B cell (primary cell): ENCODE measurements around the gene ZBTB24. TPM values are rescaled to one million over a fixed set of nuclear protein-coding genes. Genes with fewer than 3 reads are reported as not detected.

Experiments used
- ATAC-seq: fragments of 200-7000 bp; cut with Tn5 transposase; one replicate; pipeline ENCODE4 v1.10.0; 2021; ENCODE audit warnings: low read depth, mild to moderate bottlenecking, moderate number of reproducible peaks, moderate library complexity
- CTCF ChIA-PET: fragments of 350-600 bp; sonication (Branson Sonifier 250); formaldehyde crosslinking; loops from one replicate; lab custom pipeline; 2021; ENCODE audit warnings: antibody characterized with exemption, inconsistent platforms; lab: Charles Lee
- POLR2A ChIA-PET: fragments of 350-600 bp; sonication (Branson Sonifier 250); formaldehyde crosslinking; loops from one replicate; lab custom pipeline; 2021; ENCODE audit warnings: antibody characterized with exemption; lab: Charles Lee
- DNase-seq: peaks from one replicate; pipeline ENCODE4 v3.0.0; 2013
- H2AFZ ChIP-seq: 2 replicates; pipeline ENCODE4 v1.6.1; 2012; ENCODE audit warnings: mild to moderate bottlenecking, low read depth, low read length; ENCODE audit not compliant: insufficient read depth, poor library complexity, severe bottlenecking
- H3K27ac ChIP-seq, 2 donors: 1 replicate in 1 of 2; 2 replicates in 1 of 2; pipeline ENCODE4 v1.5.1; 2012 to 2013; ENCODE audit warnings: low read length in 2 of 2, mild to moderate bottlenecking in 2 of 2, moderate library complexity in 1 of 2
- H3K27me3 ChIP-seq, 4 experiments: fragments of 200-600 bp in 1 of 4; sonication (generic) in 1 of 4; replicated peaks in 1 of 4; 1 replicate in 2 of 4; 2 replicates in 2 of 4; pipeline versions ENCODE4 v1.6.1 to v1.7.0; 2013 to 2016; ENCODE audit warnings: low read length in 3 of 4, mild to moderate bottlenecking in 2 of 4, mixed read lengths in 1 of 4, moderate library complexity in 1 of 4; ENCODE audit not compliant: insufficient read depth in 4 of 4, control insufficient read depth in 3 of 4; ENCODE audit errors: control extremely low read depth in 1 of 4
- H3K36me3 ChIP-seq, 2 experiments: replicated peaks in 1 of 2; 1 replicate in 1 of 2; 2 replicates in 1 of 2; pipeline versions ENCODE4 v1.6.1 to v1.7.1; 2013; ENCODE audit warnings: low read length in 1 of 2; ENCODE audit not compliant: insufficient read depth in 2 of 2, control insufficient read depth in 1 of 2; ENCODE audit errors: control extremely low read depth in 1 of 2, extremely low read depth in 1 of 2
- H3K4me1 ChIP-seq, 2 donors: fragments of 200-600 bp in 1 of 2; sonication (generic) in 1 of 2; 1 replicate in 1 of 2; 2 replicates in 1 of 2; pipeline versions ENCODE4 v1.5.1 to v1.6.1; 2013 to 2017; ENCODE audit warnings: low read length in 2 of 2; ENCODE audit not compliant: control insufficient read depth in 2 of 2, insufficient read depth in 2 of 2
- H3K4me2 ChIP-seq: replicated peaks from 2 replicates; pipeline ENCODE3; 2012; ENCODE audit warnings: mild to moderate bottlenecking, low read depth, low read length; ENCODE audit not compliant: poor library complexity, severe bottlenecking
- H3K4me3 ChIP-seq, 5 experiments: fragments of 200-600 bp in 1 of 5; sonication (generic) in 1 of 5; 1 replicate in 3 of 5; 2 replicates in 2 of 5; pipeline versions ENCODE4 v1.5.1 to v1.7.0; 2011 to 2016; ENCODE audit warnings: low read length in 4 of 5, mild to moderate bottlenecking in 4 of 5, low read depth in 2 of 5, control low read depth in 1 of 5, moderate library complexity in 1 of 5; ENCODE audit not compliant: insufficient read depth in 1 of 5; ENCODE audit errors: control extremely low read depth in 1 of 5, extremely low read depth in 1 of 5
- H3K79me2 ChIP-seq: fragments of 200-600 bp; sonication (generic); one replicate; pipeline ENCODE4 v1.6.0; 2016; ENCODE audit warnings: low read length; ENCODE audit not compliant: control insufficient read depth, insufficient read depth
- H3K9ac ChIP-seq: fragments of 200-600 bp; sonication (generic); 2 replicates; pipeline ENCODE4 v1.6.1; 2017; ENCODE audit warnings: mild to moderate bottlenecking, low read length, moderate library complexity
- H3K9me3 ChIP-seq, 3 donors: one replicate each; pipeline versions ENCODE4 v1.6.1 to v1.7.1; 2013; ENCODE audit warnings: low read length in 2 of 3; ENCODE audit not compliant: control insufficient read depth in 2 of 3, insufficient read depth in 1 of 3; ENCODE audit errors: control extremely low read depth in 1 of 3
- H4K20me1 ChIP-seq: 2 replicates; pipeline ENCODE4 v1.6.0; 2012; ENCODE audit warnings: mild to moderate bottlenecking, low read length; ENCODE audit not compliant: insufficient read depth, control insufficient read depth, poor library complexity, severe bottlenecking
- H3K27ac Mint-ChIP-seq: one replicate; pipeline ENCODE4 v1.8.0; 2021; ENCODE audit warnings: mixed read lengths
- H3K27me3 Mint-ChIP-seq: one replicate; pipeline ENCODE4 v1.8.0; 2021; ENCODE audit warnings: mixed read lengths
- H3K4me1 Mint-ChIP-seq: one replicate; pipeline ENCODE4 v1.8.0; 2021; ENCODE audit warnings: mixed read lengths
- H3K4me3 Mint-ChIP-seq: one replicate; pipeline ENCODE4 v1.8.0; 2021; ENCODE audit warnings: mixed read lengths
- H3K9me3 Mint-ChIP-seq: one replicate; pipeline ENCODE4 v1.8.0; 2022; ENCODE audit warnings: mixed read lengths; ENCODE audit not compliant: insufficient read depth
- CTCF ChIP-seq: fragments of 200-600 bp; IDR thresholded peaks from one replicate; pipeline ENCODE4 v1.8.0; 2022; ENCODE audit warnings: antibody characterized with exemption, mild to moderate bottlenecking
- EZH2 ChIP-seq: IDR thresholded peaks from 2 replicates; pipeline ENCODE4 v1.6.1; 2012; ENCODE audit warnings: borderline replicate concordance, low read depth, mild to moderate bottlenecking, moderate library complexity, low read length; ENCODE audit not compliant: insufficient read depth, poor library complexity, severe bottlenecking
- WGBS: methylation state at CpG from one replicate; pipeline ENCODE4 v1.1.5; 2013; ENCODE audit warnings: missing lambda C conversion rate; ENCODE audit not compliant: insufficient coverage; 5-methylcytosine and 5-hydroxymethylcytosine counted together
- intact Hi-C: fragments of 100-400 bp; cut with micrococcal nuclease; formaldehyde crosslinking; loops from one replicate; pipeline ENCODE4 v1.10.0; 2022
- polyA plus RNA-seq: library from polyadenylated mRNA; depleted of rRNA; stranded (reverse); fragments of >200 nt; gene quantifications from 2 replicates; pipeline ENCODE4 v1.2.3, GENCODE V29; 2012
- total RNA-seq, 2 donors: library from RNA; stranded (reverse); fragments of 120-200 nt in 1 of 2; gene quantifications; 1 replicate in 1 of 2; 2 replicates in 1 of 2; pipeline versions ENCODE4 v1.2.3 to v1.2.4, GENCODE V29; 2013 to 2022

The ZBTB24 gene
- total and polyA plus RNA-seq, 2 donors (not counting 1 experiment from before 2014, with no cell fraction given): 10.6 to 31.4 TPM

GRCh38 chr6:109485266-109485935 lies 2.4 kb upstream of the ZBTB24 start:
- Histone ChIP-seq H3K9ac (no peak overlapping the region), H3K79me2 (peaks cover 26% of the 10 kb centered on the region), H3K9me3 (no peaks in the 10 kb centered on the region), H3K27me3 (no peaks in the 10 kb centered on the region), H3K36me3 (peaks cover 4 to 15% of the 10 kb centered on the region in 2 experiments), H4K20me1 (no peaks in the 10 kb centered on the region), H2AFZ (no peak overlapping the region), H3K4me3 (no peak overlapping the region), H3K4me1 (peaks cover 22 to 35% of the 10 kb centered on the region in 2 donors), H3K27ac (no peak overlapping the region), H3K4me2 (no peak overlapping the region)
- no CpG with 5 or more reads among the region's 3 CpGs for WGBS
- DNase-seq (no peak), ATAC-seq (no peak)
- no peaks in the 10 kb centered on the region for H3K9me3 Mint-ChIP-seq
- ChIA-PET CTCF (interaction anchor here (0.9 to 1.5 kb wide), 3 partner anchors 42 to 554 kb away, joined by 3 to 4 read pairs (median 3); no protein-coding TSS in a partner anchor), POLR2A (interaction anchor here (1.6 kb wide), 1 partner anchor 29 kb away, joined by 3 read pairs; no protein-coding TSS in a partner anchor)
- intact Hi-C loops: loop anchor here (10.0 kb wide), 1 partner anchor 1329 kb away; the partner anchor contains the start of gene CDK19
- no peak for TF ChIP-seq CTCF
- TF ChIP-seq EZH2: no peak
- no peak overlapping the region for H3K4me3 Mint-ChIP-seq
- H3K27ac Mint-ChIP-seq: no peak overlapping the region
- H3K27me3 Mint-ChIP-seq: no peaks in the 10 kb centered on the region
- peaks cover 30% of the 10 kb centered on the region for H3K4me1 Mint-ChIP-seq

- TF ChIP-seq CTCF (no peak), EZH2 (no peak)
- no peaks in the 10 kb centered on the region for H4K20me1 ChIP-seq
- ChIA-PET CTCF (interaction anchor here (1.2 to 1.5 kb wide), 2 partner anchors 43 to 556 kb away, joined by 3 to 4 read pairs; no protein-coding TSS in a partner anchor), POLR2A (interaction anchor here (1.6 kb wide), 1 partner anchor 28 kb away, joined by 3 read pairs; no protein-coding TSS in a partner anchor)
- Mint-ChIP-seq H3K27ac (peak overlapping the region; percentile 85), H3K4me3 (peak overlapping the region; percentile 90), H3K9me3 (no peaks in the 10 kb centered on the region), H3K4me1 (peaks cover 40% of the 10 kb centered on the region), H3K27me3 (no peaks in the 10 kb centered on the region)
- peaks cover 31 to 47% of the 10 kb centered on the region in 2 donors for H3K4me1 ChIP-seq
- no peaks in the 10 kb centered on the region for H3K27me3 ChIP-seq
- peak overlapping the region; percentile 65 to 79 for H3K27ac ChIP-seq
- peak overlapping the region; percentile 79 for H3K4me2 ChIP-seq
- peaks cover 6 to 18% of the 10 kb centered on the region in 2 experiments for H3K36me3 ChIP-seq
- H3K79me2 ChIP-seq: peaks cover 38% of the 10 kb centered on the region
- intact Hi-C loops: loop anchor here (5.0 to 10.0 kb wide), 2 partner anchors 698 to 1331 kb away; partner anchors contain the start of genes CDC40 and CDK19
- DNase-seq (peak; percentile 26), ATAC-seq (no peak)
- peak overlapping the region; percentile 68 for H3K9ac ChIP-seq
- 94% methylated on average over 2 of the region's 3 CpGs for WGBS
- no peaks in the 10 kb centered on the region for H3K9me3 ChIP-seq
- peak overlapping the region; percentile 78 for H2AFZ ChIP-seq
- peak overlapping the region in 2 of 5 experiments; percentile 65 for H3K4me3 ChIP-seq
These were observed 1.1 kb upstream of the ZBTB24 start for GRCh38 chr6:109484122-109484521.
